ENCODE results near the gene CBARP. TPM values are rescaled to one million over a fixed set of nuclear protein-coding genes. Genes with fewer than 3 reads are reported as not detected.
A peak's percentile ranks its signal among the peaks of the same experiment; 100 is the strongest.

CBARP gene
- total and polyA plus RNA-seq, 8 donors = 0.55 to 2.5 (median 1.3) TPM

DNA sequence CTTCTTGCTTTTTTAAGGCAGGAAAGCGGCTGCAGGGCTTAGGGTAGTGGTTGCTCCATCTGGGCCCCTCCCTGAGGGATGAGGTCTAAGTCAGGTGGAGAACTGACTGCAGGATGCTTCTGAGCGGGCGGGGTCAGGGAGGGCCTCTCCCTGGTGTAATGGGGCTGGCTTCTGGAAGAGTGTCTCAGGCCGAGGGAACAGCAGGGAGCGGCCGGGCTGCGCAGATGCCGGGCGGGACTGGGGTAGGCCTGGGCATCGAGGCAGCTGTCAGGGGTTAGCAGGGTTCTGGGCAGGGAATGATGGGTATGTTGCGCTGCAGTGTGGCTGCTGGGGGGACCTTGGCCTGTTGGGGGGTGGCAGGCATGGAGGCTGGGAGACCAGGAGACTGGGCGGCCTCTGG lies 40.3 kb upstream of the CBARP start:
- TF ChIP-seq, protein P1, sequence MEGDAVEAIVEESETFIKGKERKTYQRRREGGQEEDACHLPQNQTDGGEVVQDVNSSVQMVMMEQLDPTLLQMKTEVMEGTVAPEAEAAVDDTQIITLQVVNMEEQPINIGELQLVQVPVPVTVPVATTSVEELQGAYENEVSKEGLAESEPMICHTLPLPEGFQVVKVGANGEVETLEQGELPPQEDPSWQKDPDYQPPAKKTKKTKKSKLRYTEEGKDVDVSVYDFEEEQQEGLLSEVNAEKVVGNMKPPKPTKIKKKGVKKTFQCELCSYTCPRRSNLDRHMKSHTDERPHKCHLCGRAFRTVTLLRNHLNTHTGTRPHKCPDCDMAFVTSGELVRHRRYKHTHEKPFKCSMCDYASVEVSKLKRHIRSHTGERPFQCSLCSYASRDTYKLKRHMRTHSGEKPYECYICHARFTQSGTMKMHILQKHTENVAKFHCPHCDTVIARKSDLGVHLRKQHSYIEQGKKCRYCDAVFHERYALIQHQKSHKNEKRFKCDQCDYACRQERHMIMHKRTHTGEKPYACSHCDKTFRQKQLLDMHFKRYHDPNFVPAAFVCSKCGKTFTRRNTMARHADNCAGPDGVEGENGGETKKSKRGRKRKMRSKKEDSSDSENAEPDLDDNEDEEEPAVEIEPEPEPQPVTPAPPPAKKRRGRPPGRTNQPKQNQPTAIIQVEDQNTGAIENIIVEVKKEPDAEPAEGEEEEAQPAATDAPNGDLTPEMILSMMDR (IDR thresholded peaks at IDR 0.05) = no peak
- no peak overlapping the region for H3K27ac ChIP-seq

DNA sequence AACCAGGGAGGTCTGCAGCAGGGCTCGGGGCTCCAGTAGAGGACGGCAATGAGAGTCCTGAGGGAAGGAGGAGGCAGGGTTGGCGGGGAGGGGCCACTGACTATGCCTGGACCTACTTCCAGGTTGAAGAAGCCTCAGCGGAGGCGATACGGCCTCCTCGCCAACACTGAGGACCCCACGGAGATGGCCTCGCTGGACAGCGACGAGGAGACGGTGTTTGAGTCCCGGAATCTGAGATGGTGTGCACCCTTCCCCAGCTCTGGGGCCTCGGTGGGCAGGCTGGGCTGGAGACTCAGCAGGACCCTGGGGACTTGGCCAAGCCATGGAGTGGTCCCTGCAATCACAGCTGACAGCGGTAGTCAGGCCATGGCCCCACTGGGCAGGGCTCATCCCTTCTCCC lies 39.3 kb upstream of the CBARP start:
- H3K4me1 ChIP-seq = peaks cover 23 to 53% of the 10 kb centered on the region in 2 donors
- peaks cover 4 to 58% of the 10 kb centered on the region in 2 donors for H3K36me3 ChIP-seq
- TF ChIP-seq, protein P1 (IDR thresholded peaks at IDR 0.05) = no peak
- no peak overlapping the region for H3K27ac ChIP-seq
- DNase-seq = no peak
- H3K9me3 ChIP-seq = no peaks in the 10 kb centered on the region
- H3K4me3 ChIP-seq = no peak overlapping the region
- intact Hi-C loops (cut with DNase I) = no loop called here
- ATAC-seq = no peak
- no peaks in the 10 kb centered on the region for H3K27me3 ChIP-seq

More for the DNA sequence above, 40.3 kb upstream of the CBARP start:
- Histone ChIP-seq H3K4me1 (peaks cover 14 to 43% of the 10 kb centered on the region in 2 donors), H3K27me3 (peaks cover 0 to 5% of the 10 kb centered on the region in 2 donors), H3K9me3 (no peaks in the 10 kb centered on the region), H3K36me3 (peaks cover 0 to 48% of the 10 kb centered on the region in 2 donors), H3K4me3 (no peak overlapping the region)
- intact Hi-C loops (cut with DNase I) = no loop called here
- DNase-seq (no peak), ATAC-seq (no peak)

DNA sequence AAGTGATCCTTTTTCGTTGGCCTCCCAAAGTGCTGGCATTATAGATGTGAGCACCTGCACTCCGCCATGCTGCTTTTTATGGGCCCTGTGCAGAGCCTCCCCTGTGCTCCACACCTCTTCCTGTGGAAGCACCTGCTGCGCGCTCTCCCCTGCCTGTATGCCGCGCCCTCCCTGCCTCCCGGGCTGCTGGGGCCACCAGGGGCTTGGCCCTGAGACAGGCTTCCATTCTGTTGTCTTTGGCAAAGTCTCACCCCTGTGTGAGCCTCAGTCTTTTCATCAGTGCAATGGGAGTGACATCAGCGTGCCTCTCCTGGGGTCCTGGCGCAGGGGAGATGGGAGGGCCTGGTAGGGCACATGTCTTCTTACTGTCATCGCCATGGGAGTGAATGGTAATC lies 38.8 kb upstream of the CBARP start:
- intact Hi-C loops (cut with DNase I) = no loop called here

DNA sequence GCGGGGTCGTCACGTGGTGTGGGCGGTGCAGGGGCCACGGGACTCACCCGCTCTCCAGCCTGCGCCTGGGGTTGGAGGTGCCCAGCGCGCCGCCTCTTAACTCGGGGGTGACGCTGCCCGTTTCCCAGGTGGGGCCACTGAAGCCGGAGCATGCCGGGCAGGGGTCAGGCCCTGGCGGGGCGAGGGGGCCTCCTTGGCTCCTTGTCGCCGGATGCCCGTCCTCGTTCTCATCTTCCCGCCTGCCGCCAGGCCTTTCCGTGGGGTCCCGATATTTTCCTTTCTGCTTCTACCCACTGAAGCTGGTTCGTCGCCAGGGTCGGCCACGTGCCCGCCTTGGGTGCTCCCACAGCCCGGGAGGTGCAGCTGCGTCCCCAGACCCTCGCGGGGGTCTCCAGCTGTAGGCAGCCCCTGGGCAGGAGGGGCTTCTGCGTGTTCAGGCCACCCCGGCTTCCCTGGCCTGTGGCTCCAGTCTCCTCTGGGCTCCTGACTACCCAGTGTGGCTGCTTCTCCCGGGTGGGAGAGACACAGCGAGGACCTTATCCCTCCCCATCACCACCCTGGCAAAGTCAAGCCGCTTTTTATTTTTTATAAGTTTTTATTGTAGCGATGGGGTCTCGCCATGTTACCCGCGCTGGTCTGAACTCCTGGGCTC lies 38.3 kb upstream of the CBARP start:
- ATAC-seq (no peak), DNase-seq (no peak)
- Histone ChIP-seq H3K36me3 (peaks cover 4 to 68% of the 10 kb centered on the region in 2 donors), H3K27ac (peak overlapping the region; percentile 99), H3K9me3 (no peaks in the 10 kb centered on the region), H3K27me3 (no peaks in the 10 kb centered on the region), H3K4me3 (peak overlapping the region; percentile 48 to 70), H3K4me1 (peaks cover 32 to 63% of the 10 kb centered on the region in 2 donors)
- intact Hi-C loops (cut with DNase I) = no loop called here
- TF ChIP-seq, protein P1 (IDR thresholded peaks at IDR 0.05) = no peak

More for the DNA sequence above, 38.8 kb upstream of the CBARP start:
- H3K27me3 ChIP-seq = no peaks in the 10 kb centered on the region
- TF ChIP-seq, protein P1 (IDR thresholded peaks at IDR 0.05) = no peak
- H3K9me3 ChIP-seq = no peaks in the 10 kb centered on the region
- peaks cover 4 to 63% of the 10 kb centered on the region in 2 donors for H3K36me3 ChIP-seq
- DNase-seq (no peak), ATAC-seq (no peak)
- H3K4me3 ChIP-seq = peak overlapping the region; percentile 48 to 70
- H3K27ac ChIP-seq = peak overlapping the region; percentile 99
- peaks cover 28 to 58% of the 10 kb centered on the region in 2 donors for H3K4me1 ChIP-seq

DNA sequence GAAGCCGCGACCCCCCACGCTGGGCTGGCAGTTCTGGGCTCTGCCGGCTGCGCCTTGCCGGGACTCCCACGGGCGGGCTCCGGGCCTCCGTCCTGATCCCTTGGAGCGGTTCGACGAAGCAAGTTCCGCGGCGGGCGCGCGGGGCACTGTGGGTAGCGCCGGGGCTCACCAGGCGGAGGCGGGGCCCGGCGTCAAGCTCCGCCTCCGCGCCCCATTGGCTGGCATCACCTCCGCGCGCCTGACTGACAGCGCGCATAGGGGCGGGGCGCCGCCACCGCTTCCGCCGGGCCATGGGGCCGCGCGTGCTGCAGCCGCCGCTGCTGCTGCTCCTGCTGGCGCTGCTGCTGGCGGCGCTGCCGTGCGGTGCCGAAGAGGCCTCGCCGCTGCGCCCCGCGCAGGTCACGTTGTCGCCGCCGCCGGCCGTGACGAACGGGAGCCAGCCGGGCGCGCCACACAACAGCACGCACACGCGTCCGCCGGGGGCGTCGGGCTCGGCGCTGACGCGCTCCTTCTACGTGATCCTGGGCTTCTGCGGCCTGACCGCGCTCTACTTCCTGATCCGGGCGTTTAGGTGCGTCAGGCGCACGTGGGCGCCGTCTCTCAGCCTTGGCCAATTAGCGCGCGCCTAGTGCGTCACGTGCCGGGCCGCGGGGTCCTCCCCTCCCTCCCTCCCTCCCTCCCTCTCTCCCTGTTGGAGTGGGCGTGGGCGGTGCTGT lies 37.6 kb upstream of the CBARP start, which contains the start of gene FAM174C:
TSS of gene FAM174C (plus strand) at position 271 of the 716 bp plus-strand sequence. CDS start at position 291, 20 bp downstream.
- intact Hi-C loops (cut with DNase I) = no loop called here
- TF ChIP-seq, protein P1 (IDR thresholded peaks at IDR 0.05) = no peak
- peak within 1 kb of the TSS; percentile 48 to 70 for H3K4me3 ChIP-seq
- no peaks in the 10 kb centered on the region for H3K27me3 ChIP-seq
- peak within 1 kb of the TSS; percentile 99 for H3K27ac ChIP-seq
- H3K9me3 ChIP-seq = no peaks in the 10 kb centered on the region
- ATAC-seq = peak; percentile 84
- H3K36me3 ChIP-seq = peaks cover 4 to 75% of the 10 kb centered on the region in 2 donors
- H3K4me1 ChIP-seq = peaks cover 38 to 70% of the 10 kb centered on the region in 2 donors
- peak; percentile 93 to 98 (median 97) for DNase-seq

All from left lung (tissue), 10 donors.